ENCODE results near the gene LYPD6B.

The LYPD6B gene

DNA sequence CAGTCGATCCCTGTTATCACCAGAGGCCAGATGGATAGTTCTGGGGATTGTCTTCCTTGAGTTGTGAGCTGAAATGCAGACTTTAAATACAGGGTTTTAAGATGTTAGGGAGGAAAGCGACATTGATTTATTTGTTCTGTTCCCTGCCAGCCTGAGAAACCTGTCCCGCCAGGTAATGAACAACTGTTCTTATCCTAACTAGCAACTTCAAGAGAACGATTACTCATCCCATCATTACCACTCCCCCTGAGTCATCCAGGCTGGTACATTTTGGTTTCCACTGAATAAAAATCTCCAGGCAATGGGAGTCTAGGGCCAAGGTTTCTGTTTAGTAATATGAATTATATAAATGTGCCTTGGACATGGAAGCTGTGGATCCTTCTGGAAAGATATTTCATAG is 131.2 kb downstream of the LYPD6B start:
- Histone ChIP-seq H2BK120ac (ENCODE audit: low read depth, low read length) (no peak overlapping the region), H3K36me3 (ENCODE audit: control insufficient read depth, insufficient read depth, low read length) (no peaks in the 10 kb centered on the region), H3K23ac (ENCODE audit: low read length) (no peak overlapping the region), H3K4me1 (ENCODE audit: control insufficient read depth, low read depth, low read length) (no peaks in the 10 kb centered on the region), H2BK5ac (ENCODE audit: low read length) (no peak overlapping the region), H3K79me2 (ENCODE audit: control insufficient read depth, insufficient read depth, low read length) (no peaks in the 10 kb centered on the region), H3K4me3 (ENCODE audit: low read length) (no peak overlapping the region), H3K27me3 (ENCODE audit: insufficient read depth, low read length, poor library complexity) (no peaks in the 10 kb centered on the region), H2BK15ac (replicated peaks; ENCODE audit: low read depth) (no peak overlapping the region), H3K4me2 (ENCODE audit: low read length) (no peak overlapping the region), H4K8ac (ENCODE audit: low read depth, low read length) (no peak overlapping the region), H4K5ac (ENCODE audit: low read length) (no peak overlapping the region), H3K56ac (ENCODE audit: low read length) (no peak overlapping the region), H3K27ac (ENCODE audit: low read depth, low read length) (no peak overlapping the region), H3K18ac (ENCODE audit: low read length) (no peak overlapping the region), H3K4ac (ENCODE audit: low read depth, low read length) (no peak overlapping the region), H3K79me1 (ENCODE audit: low read length) (no peaks in the 10 kb centered on the region), H3K9ac (ENCODE audit: low read length) (no peak overlapping the region), H2AK5ac (ENCODE audit: low read length) (no peak overlapping the region)
- DNase-seq = peak; percentile 68
- no CpG with 5 or more reads among the region's 4 CpGs for WGBS (ENCODE audit: extremely low coverage, insufficient coverage, low lambda C conversion rate)

DNA sequence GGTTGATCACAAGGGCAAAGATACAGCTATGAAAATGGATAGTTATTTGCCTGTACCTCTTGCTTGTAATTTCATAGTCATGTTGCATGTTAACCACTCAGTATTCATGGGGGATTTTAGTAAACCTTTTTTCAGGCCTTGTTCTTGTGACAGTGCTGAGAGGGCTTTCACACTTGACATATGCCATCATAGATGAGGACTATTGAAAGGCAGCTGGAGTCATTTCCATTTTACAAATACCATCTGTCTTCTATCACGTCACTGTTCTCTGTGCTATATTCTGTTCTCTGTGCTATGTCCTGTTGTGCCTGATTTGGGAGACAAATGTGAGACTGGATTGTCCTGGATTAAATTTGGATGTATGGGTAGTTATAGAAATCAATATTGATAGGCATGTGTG is 131.7 kb downstream of the LYPD6B start:
- no peak overlapping the region for H2BK5ac ChIP-seq (ENCODE audit: low read length)
- no peak overlapping the region for H3K27ac ChIP-seq (ENCODE audit: low read depth, low read length)
- H4K8ac ChIP-seq (ENCODE audit: low read depth, low read length) = no peak overlapping the region
- no peak for DNase-seq
- H3K23ac ChIP-seq (ENCODE audit: low read length) = no peak overlapping the region
- H4K5ac ChIP-seq (ENCODE audit: low read length) = no peak overlapping the region
- no peak overlapping the region for H3K18ac ChIP-seq (ENCODE audit: low read length)
- no CpG with 5 or more reads among the region's 1 CpG for WGBS (ENCODE audit: extremely low coverage, insufficient coverage, low lambda C conversion rate)
- H3K4me2 ChIP-seq (ENCODE audit: low read length) = no peak overlapping the region
- no peak overlapping the region for H2BK120ac ChIP-seq (ENCODE audit: low read depth, low read length)
- no peak overlapping the region for H2BK15ac ChIP-seq (replicated peaks; ENCODE audit: low read depth)
- no peak overlapping the region for H3K56ac ChIP-seq (ENCODE audit: low read length)
- no peaks in the 10 kb centered on the region for H3K4me1 ChIP-seq (ENCODE audit: control insufficient read depth, low read depth, low read length)
- no peak overlapping the region for H2AK5ac ChIP-seq (ENCODE audit: low read length)
- H3K4me3 ChIP-seq (ENCODE audit: low read length) = no peak overlapping the region
- no peaks in the 10 kb centered on the region for H3K27me3 ChIP-seq (ENCODE audit: insufficient read depth, low read length, poor library complexity)
- H3K79me1 ChIP-seq (ENCODE audit: low read length) = no peaks in the 10 kb centered on the region
- no peak overlapping the region for H3K4ac ChIP-seq (ENCODE audit: low read depth, low read length)
- H3K36me3 ChIP-seq (ENCODE audit: control insufficient read depth, insufficient read depth, low read length) = no peaks in the 10 kb centered on the region
- H3K79me2 ChIP-seq (ENCODE audit: control insufficient read depth, insufficient read depth, low read length) = no peaks in the 10 kb centered on the region
- no peak overlapping the region for H3K9ac ChIP-seq (ENCODE audit: low read length)

DNA sequence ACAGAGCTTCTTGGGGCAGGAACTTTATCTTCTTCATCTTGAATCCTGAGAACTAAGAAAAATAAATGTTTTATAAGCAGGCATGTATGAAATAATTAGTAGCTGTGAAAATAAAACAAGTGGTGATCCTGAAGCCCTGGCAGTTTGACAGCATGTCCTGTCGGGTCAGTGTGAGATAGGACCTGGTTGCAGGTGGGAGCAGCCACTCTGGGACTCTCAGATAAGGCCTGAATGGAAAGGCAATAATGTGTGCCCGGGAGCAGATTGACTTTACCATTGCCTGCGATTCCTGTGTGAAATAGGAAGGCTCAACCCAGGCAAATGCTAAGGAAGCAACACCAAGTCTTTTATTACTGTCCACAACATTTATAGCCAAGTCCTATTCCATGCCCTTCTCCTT is 132.4 kb downstream of the LYPD6B start:
- no peak for DNase-seq
- Histone ChIP-seq H3K27ac (ENCODE audit: low read depth, low read length) (no peak overlapping the region), H3K23ac (ENCODE audit: low read length) (no peak overlapping the region)

GRCh38 chr2:149173220-149173619 is 134.7 kb downstream of the LYPD6B start:
- no peak for DNase-seq
- no peaks in the 10 kb centered on the region for H3K79me1 ChIP-seq (ENCODE audit: low read length)
- H3K36me3 ChIP-seq (ENCODE audit: control insufficient read depth, insufficient read depth, low read length) = no peaks in the 10 kb centered on the region
- no peak overlapping the region for H3K23ac ChIP-seq (ENCODE audit: low read length)
- no peak overlapping the region for H3K4ac ChIP-seq (ENCODE audit: low read depth, low read length)
- no peak overlapping the region for H2BK120ac ChIP-seq (ENCODE audit: low read depth, low read length)
- no peak overlapping the region for H4K8ac ChIP-seq (ENCODE audit: low read depth, low read length)
- H2BK5ac ChIP-seq (ENCODE audit: low read length) = no peak overlapping the region
- H2BK15ac ChIP-seq (replicated peaks; ENCODE audit: low read depth) = no peak overlapping the region
- WGBS (ENCODE audit: extremely low coverage, insufficient coverage, low lambda C conversion rate) = no CpG with 5 or more reads among the region's 3 CpGs
- no peaks in the 10 kb centered on the region for H3K27me3 ChIP-seq (ENCODE audit: insufficient read depth, low read length, poor library complexity)
- H4K5ac ChIP-seq (ENCODE audit: low read length) = no peak overlapping the region
- no peak overlapping the region for H3K4me2 ChIP-seq (ENCODE audit: low read length)
- no peak overlapping the region for H3K18ac ChIP-seq (ENCODE audit: low read length)
- no peak overlapping the region for H2AK5ac ChIP-seq (ENCODE audit: low read length)
- no peaks in the 10 kb centered on the region for H3K4me1 ChIP-seq (ENCODE audit: control insufficient read depth, low read depth, low read length)
- no peaks in the 10 kb centered on the region for H3K79me2 ChIP-seq (ENCODE audit: control insufficient read depth, insufficient read depth, low read length)
- no peak overlapping the region for H3K4me3 ChIP-seq (ENCODE audit: low read length)
- H3K56ac ChIP-seq (ENCODE audit: low read length) = no peak overlapping the region
- no peak overlapping the region for H3K9ac ChIP-seq (ENCODE audit: low read length)
- no peak overlapping the region for H3K27ac ChIP-seq (ENCODE audit: low read depth, low read length)

More for the DNA sequence above, 132.4 kb downstream of the LYPD6B start:
- Histone ChIP-seq H4K8ac (ENCODE audit: low read depth, low read length) (no peak overlapping the region), H3K27me3 (ENCODE audit: insufficient read depth, low read length, poor library complexity) (no peaks in the 10 kb centered on the region), H3K79me2 (ENCODE audit: control insufficient read depth, insufficient read depth, low read length) (no peaks in the 10 kb centered on the region), H3K4me1 (ENCODE audit: control insufficient read depth, low read depth, low read length) (no peaks in the 10 kb centered on the region), H4K5ac (ENCODE audit: low read length) (no peak overlapping the region), H2AK5ac (ENCODE audit: low read length) (no peak overlapping the region), H3K56ac (ENCODE audit: low read length) (no peak overlapping the region), H3K4me3 (ENCODE audit: low read length) (no peak overlapping the region), H3K79me1 (ENCODE audit: low read length) (no peaks in the 10 kb centered on the region), H3K9ac (ENCODE audit: low read length) (no peak overlapping the region), H2BK5ac (ENCODE audit: low read length) (no peak overlapping the region), H3K4ac (ENCODE audit: low read depth, low read length) (no peak overlapping the region), H3K18ac (ENCODE audit: low read length) (no peak overlapping the region), H3K4me2 (ENCODE audit: low read length) (no peak overlapping the region), H2BK120ac (ENCODE audit: low read depth, low read length) (no peak overlapping the region), H3K36me3 (ENCODE audit: control insufficient read depth, insufficient read depth, low read length) (no peaks in the 10 kb centered on the region), H2BK15ac (replicated peaks; ENCODE audit: low read depth) (no peak overlapping the region)
- WGBS (ENCODE audit: extremely low coverage, insufficient coverage, low lambda C conversion rate) = no CpG with 5 or more reads among the region's 3 CpGs

- no peak overlapping the region for H3K9ac ChIP-seq (ENCODE audit: low read length)
- no peak for DNase-seq
- H3K36me3 ChIP-seq (ENCODE audit: control insufficient read depth, insufficient read depth, low read length) = no peaks in the 10 kb centered on the region
These were observed 137.5 kb downstream of the LYPD6B start for GRCh38 chr2:149175956-149176355.

GRCh38 chr2:149178612-149179011 is 140.1 kb downstream of the LYPD6B start:
- no peak overlapping the region for H3K4ac ChIP-seq (ENCODE audit: low read depth, low read length)
- H3K4me2 ChIP-seq (ENCODE audit: low read length) = no peak overlapping the region
- H3K18ac ChIP-seq (ENCODE audit: low read length) = no peak overlapping the region
- no peaks in the 10 kb centered on the region for H3K36me3 ChIP-seq (ENCODE audit: control insufficient read depth, insufficient read depth, low read length)
- H2BK15ac ChIP-seq (replicated peaks; ENCODE audit: low read depth) = no peak overlapping the region
- no peak overlapping the region for H3K23ac ChIP-seq (ENCODE audit: low read length)
- no peaks in the 10 kb centered on the region for H3K79me1 ChIP-seq (ENCODE audit: low read length)
- H2BK5ac ChIP-seq (ENCODE audit: low read length) = no peak overlapping the region
- H4K5ac ChIP-seq (ENCODE audit: low read length) = no peak overlapping the region
- DNase-seq = no peak
- no CpG with 5 or more reads among the region's 5 CpGs for WGBS (ENCODE audit: extremely low coverage, insufficient coverage, low lambda C conversion rate)
- H3K4me3 ChIP-seq (ENCODE audit: low read length) = no peak overlapping the region
- H2AK5ac ChIP-seq (ENCODE audit: low read length) = no peak overlapping the region
- no peak overlapping the region for H4K8ac ChIP-seq (ENCODE audit: low read depth, low read length)
- no peak overlapping the region for H3K27ac ChIP-seq (ENCODE audit: low read depth, low read length)
- no peak overlapping the region for H3K9ac ChIP-seq (ENCODE audit: low read length)
- no peaks in the 10 kb centered on the region for H3K4me1 ChIP-seq (ENCODE audit: control insufficient read depth, low read depth, low read length)
- H2BK120ac ChIP-seq (ENCODE audit: low read depth, low read length) = no peak overlapping the region
- no peaks in the 10 kb centered on the region for H3K79me2 ChIP-seq (ENCODE audit: control insufficient read depth, insufficient read depth, low read length)
- no peaks in the 10 kb centered on the region for H3K27me3 ChIP-seq (ENCODE audit: insufficient read depth, low read length, poor library complexity)
- H3K56ac ChIP-seq (ENCODE audit: low read length) = no peak overlapping the region

More at GRCh38 chr2:149175956-149176355, 137.5 kb downstream of the LYPD6B start:
- no peaks in the 10 kb centered on the region for H3K79me2 ChIP-seq (ENCODE audit: control insufficient read depth, insufficient read depth, low read length)
- no peaks in the 10 kb centered on the region for H3K79me1 ChIP-seq (ENCODE audit: low read length)
- no peak overlapping the region for H4K8ac ChIP-seq (ENCODE audit: low read depth, low read length)
- no peak overlapping the region for H3K27ac ChIP-seq (ENCODE audit: low read depth, low read length)
- no peaks in the 10 kb centered on the region for H3K27me3 ChIP-seq (ENCODE audit: insufficient read depth, low read length, poor library complexity)
- H2BK120ac ChIP-seq (ENCODE audit: low read depth, low read length) = no peak overlapping the region
- no peak overlapping the region for H2AK5ac ChIP-seq (ENCODE audit: low read length)
- no peak overlapping the region for H3K18ac ChIP-seq (ENCODE audit: low read length)
- no peak overlapping the region for H4K5ac ChIP-seq (ENCODE audit: low read length)
- H3K4me3 ChIP-seq (ENCODE audit: low read length) = no peak overlapping the region
- H2BK5ac ChIP-seq (ENCODE audit: low read length) = no peak overlapping the region
- no peak overlapping the region for H3K56ac ChIP-seq (ENCODE audit: low read length)
- no CpG with 5 or more reads among the region's 2 CpGs for WGBS (ENCODE audit: extremely low coverage, insufficient coverage, low lambda C conversion rate)
- H3K4ac ChIP-seq (ENCODE audit: low read depth, low read length) = no peak overlapping the region
- H3K23ac ChIP-seq (ENCODE audit: low read length) = no peak overlapping the region
- no peak overlapping the region for H3K4me2 ChIP-seq (ENCODE audit: low read length)
- H3K4me1 ChIP-seq (ENCODE audit: control insufficient read depth, low read depth, low read length) = no peaks in the 10 kb centered on the region
- no peak overlapping the region for H2BK15ac ChIP-seq (replicated peaks; ENCODE audit: low read depth)
